Measurements from ENCODE around the gene HMGN3.

HMGN3 gene

DNA sequence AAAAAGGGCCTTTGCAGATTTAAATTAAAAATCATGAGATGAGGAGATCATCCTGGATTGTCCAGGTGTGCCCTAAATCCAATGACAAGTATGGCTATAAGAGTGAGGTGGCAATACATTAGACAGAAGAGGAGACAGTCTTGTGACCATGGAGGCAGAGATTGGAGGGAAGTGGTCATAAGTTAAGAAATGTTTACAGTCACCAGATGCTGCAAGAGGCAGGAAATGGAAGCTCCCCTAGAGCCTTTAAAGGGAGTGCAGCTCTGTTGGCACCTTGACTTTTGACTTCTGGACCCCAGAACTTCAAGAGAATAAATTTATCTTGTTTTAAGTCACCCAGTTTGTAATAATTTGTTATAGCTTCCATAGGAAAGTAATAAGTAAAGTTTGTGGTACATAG, 61.1 kb downstream of the HMGN3 start:
- H3K4me3 ChIP-seq (ENCODE audit: insufficient read depth, low read length, poor library complexity, severe bottlenecking) = no peak overlapping the region
- H3K9me3 ChIP-seq (ENCODE audit: insufficient read depth, low read length) = no peaks in the 10 kb centered on the region
- H3K27ac ChIP-seq (ENCODE audit: low read depth, low read length) = no peak overlapping the region
- no peaks in the 10 kb centered on the region for H3F3A ChIP-seq (ENCODE audit: insufficient read depth)
- no peaks in the 10 kb centered on the region for H3K36me3 ChIP-seq (ENCODE audit: low read length)
- H2AFZ ChIP-seq (ENCODE audit: low read depth, low read length, severe bottlenecking) = no peak overlapping the region
- no peak overlapping the region for H3K4me2 ChIP-seq (ENCODE audit: low read depth, low read length, poor library complexity, severe bottlenecking)
- no peak overlapping the region for H3K9ac ChIP-seq (ENCODE audit: low read length)
- no peaks in the 10 kb centered on the region for H3K9me2 ChIP-seq (replicated peaks; ENCODE audit: insufficient read depth, low read length)
- no peak for TF ChIP-seq CTCF (IDR thresholded peaks at IDR 0.05; ENCODE audit: insufficient read depth, low read length, poor library complexity, severe bottlenecking)
- no peak for TF ChIP-seq EZH2phosphoT487 (conservative IDR thresholded peaks at IDR 0.05; ENCODE audit: low read length)
- H3K79me2 ChIP-seq (ENCODE audit: insufficient read depth, low read length) = no peaks in the 10 kb centered on the region
- H3K27me3 ChIP-seq (ENCODE audit: low read length) = no peaks in the 10 kb centered on the region
- H4K20me1 ChIP-seq (ENCODE audit: low read depth, low read length) = no peaks in the 10 kb centered on the region

GRCh38 chr6:79170959-79171358, 63.5 kb downstream of the HMGN3 start:
- H3K9me3 ChIP-seq (ENCODE audit: insufficient read depth, low read length) = no peaks in the 10 kb centered on the region
- no peak overlapping the region for H3K27ac ChIP-seq (ENCODE audit: low read depth, low read length)
- no peak overlapping the region for H3K4me2 ChIP-seq (ENCODE audit: low read depth, low read length, poor library complexity, severe bottlenecking)
- no peaks in the 10 kb centered on the region for H3F3A ChIP-seq (ENCODE audit: insufficient read depth)
- no peaks in the 10 kb centered on the region for H3K79me2 ChIP-seq (ENCODE audit: insufficient read depth, low read length)
- H3K36me3 ChIP-seq (ENCODE audit: low read length) = no peaks in the 10 kb centered on the region
- H4K20me1 ChIP-seq (ENCODE audit: low read depth, low read length) = no peaks in the 10 kb centered on the region
- TF ChIP-seq CTCF (IDR thresholded peaks at IDR 0.05; ENCODE audit: insufficient read depth, low read length, poor library complexity, severe bottlenecking) (no peak), EZH2phosphoT487 (conservative IDR thresholded peaks at IDR 0.05; ENCODE audit: low read length) (no peak)
- no peaks in the 10 kb centered on the region for H3K27me3 ChIP-seq (ENCODE audit: low read length)
- H2AFZ ChIP-seq (ENCODE audit: low read depth, low read length, severe bottlenecking) = no peak overlapping the region
- H3K4me3 ChIP-seq (ENCODE audit: insufficient read depth, low read length, poor library complexity, severe bottlenecking) = no peak overlapping the region
- no peaks in the 10 kb centered on the region for H3K9me2 ChIP-seq (replicated peaks; ENCODE audit: insufficient read depth, low read length)
- H3K9ac ChIP-seq (ENCODE audit: low read length) = no peak overlapping the region

DNA sequence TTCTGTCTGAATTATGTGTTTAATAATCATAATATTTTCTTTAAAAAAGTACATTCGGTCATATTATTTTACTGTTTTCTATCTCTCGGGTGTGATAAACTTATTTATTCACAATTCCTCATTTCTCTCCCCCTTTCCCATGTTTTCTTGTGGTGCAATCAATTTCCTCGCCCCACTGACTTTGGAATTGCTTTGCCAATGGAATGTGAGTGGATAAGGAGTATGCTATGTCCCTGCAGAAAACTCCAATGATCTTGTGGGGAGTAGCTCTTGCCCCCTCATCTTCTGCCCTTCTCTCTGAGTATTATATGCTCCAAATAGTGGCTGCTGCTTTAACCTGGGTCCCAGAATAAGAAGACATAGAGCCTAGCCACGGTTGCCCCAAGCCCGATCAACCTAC, 64.1 kb downstream of the HMGN3 start:
- no peak overlapping the region for H3K27ac ChIP-seq (ENCODE audit: low read depth, low read length)

More for the DNA sequence above, 64.1 kb downstream of the HMGN3 start:
- H3K9ac ChIP-seq (ENCODE audit: low read length) = no peak overlapping the region
- no peak overlapping the region for H2AFZ ChIP-seq (ENCODE audit: low read depth, low read length, severe bottlenecking)
- H3K4me3 ChIP-seq (ENCODE audit: insufficient read depth, low read length, poor library complexity, severe bottlenecking) = no peak overlapping the region
- TF ChIP-seq EZH2phosphoT487 (conservative IDR thresholded peaks at IDR 0.05; ENCODE audit: low read length) (no peak), CTCF (IDR thresholded peaks at IDR 0.05; ENCODE audit: insufficient read depth, low read length, poor library complexity, severe bottlenecking) (no peak)
- no peak overlapping the region for H3K4me2 ChIP-seq (ENCODE audit: low read depth, low read length, poor library complexity, severe bottlenecking)
- H3K79me2 ChIP-seq (ENCODE audit: insufficient read depth, low read length) = no peaks in the 10 kb centered on the region
- H3K9me3 ChIP-seq (ENCODE audit: insufficient read depth, low read length) = no peaks in the 10 kb centered on the region
- H3K27me3 ChIP-seq (ENCODE audit: low read length) = no peaks in the 10 kb centered on the region
- H3F3A ChIP-seq (ENCODE audit: insufficient read depth) = no peaks in the 10 kb centered on the region
- H3K36me3 ChIP-seq (ENCODE audit: low read length) = no peaks in the 10 kb centered on the region
- H3K9me2 ChIP-seq (replicated peaks; ENCODE audit: insufficient read depth, low read length) = no peaks in the 10 kb centered on the region
- H4K20me1 ChIP-seq (ENCODE audit: low read depth, low read length) = no peaks in the 10 kb centered on the region
